Measurements from ENCODE around the gene CMC2.

CMC2 gene

DNA sequence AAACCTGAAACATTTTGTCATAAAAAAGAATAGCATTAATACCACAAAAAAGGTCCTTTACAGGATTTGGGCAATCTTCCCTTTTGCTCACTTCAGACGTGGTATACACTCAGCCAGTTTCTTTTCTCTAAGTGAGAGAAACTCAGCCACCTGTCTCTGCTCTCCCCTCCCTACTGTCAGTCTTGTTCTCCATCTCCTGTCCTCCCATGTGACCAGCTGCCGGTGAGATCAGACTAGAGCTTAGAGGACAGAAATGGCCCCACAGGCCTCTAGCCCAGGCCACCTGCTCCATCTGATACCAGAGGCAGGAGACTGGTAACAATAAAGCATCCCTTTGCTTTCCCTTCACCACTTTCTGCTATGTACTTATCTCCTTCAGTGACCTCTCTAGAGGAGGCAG, 34.9 kb downstream of the CMC2 start:
- DNase-seq, result peak; percentile 61

DNA sequence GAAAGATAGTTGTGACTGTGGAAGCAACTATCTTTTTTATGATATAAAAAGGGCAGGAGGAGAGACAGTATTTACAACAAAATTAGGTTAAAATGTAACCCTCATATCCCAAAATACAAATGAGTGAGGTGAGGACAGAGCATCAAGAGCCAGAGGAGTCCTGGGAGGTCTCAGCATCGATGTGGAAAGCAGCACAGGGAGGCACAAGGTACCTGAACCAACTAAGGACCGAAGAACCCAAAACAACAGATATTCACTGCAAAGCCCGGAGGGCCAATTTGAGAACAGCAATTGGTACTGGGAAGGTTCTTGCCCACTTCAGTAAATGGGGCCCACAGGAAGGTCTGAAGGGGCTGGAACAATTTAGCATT, 37.6 kb downstream of the CMC2 start:
- DNase-seq, result no peak

DNA sequence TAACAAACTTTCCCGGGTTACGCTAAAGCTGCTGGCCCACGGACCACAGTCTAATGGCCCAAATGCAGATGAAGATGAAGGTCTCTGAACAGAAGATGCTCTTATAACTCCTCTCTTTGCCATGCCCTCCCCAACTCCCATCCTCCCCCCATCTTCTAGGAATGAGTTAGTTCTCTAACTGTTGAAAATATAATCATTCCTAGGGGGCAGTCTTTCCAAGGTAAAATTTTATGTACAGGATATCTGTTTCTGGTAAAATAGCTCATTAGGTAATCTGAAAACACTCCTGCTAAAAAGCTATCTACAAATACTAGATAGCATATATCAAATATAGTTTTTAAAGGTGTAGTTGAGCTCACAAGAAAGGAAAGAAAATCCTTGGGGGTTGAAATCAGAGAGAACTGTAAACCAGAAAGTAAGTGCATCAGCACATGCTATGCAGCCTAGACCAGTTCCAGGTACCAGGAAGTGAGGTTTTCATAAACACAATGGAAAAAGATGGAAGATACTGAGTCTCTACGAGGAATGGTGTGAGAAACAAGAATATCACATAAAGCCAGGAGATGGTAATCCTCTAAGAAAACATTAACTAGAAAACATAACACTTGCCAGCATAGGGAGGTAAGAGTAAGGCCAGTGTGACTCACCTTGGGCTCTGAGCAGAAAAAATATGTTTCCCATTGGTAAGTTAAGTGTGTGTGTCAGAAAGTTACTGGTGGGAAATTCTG, 38.1 kb downstream of the CMC2 start:
- no peak for DNase-seq

DNA sequence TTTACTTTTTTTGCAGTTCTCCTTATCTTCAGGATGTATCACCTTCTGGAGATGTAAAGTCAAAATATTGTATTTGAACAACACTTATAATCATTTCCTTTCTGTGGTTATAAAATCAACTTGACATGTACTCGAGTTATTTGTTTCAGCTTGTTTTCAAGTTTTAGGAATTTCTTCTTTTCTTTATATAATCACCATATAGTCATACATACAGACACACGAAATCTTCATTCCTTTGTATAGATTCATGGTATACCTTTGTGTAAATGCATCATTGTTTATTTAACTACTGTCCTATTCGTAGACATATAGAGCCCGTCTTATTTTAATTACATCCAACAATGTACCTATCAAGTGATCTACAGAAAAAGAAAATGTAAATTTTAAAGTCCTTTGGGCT, 40.1 kb downstream of the CMC2 start:
- no peak for DNase-seq

- no peak for DNase-seq
These were observed 42.3 kb downstream of the CMC2 start for GRCh38 chr16:80964351-80964750.

DNA sequence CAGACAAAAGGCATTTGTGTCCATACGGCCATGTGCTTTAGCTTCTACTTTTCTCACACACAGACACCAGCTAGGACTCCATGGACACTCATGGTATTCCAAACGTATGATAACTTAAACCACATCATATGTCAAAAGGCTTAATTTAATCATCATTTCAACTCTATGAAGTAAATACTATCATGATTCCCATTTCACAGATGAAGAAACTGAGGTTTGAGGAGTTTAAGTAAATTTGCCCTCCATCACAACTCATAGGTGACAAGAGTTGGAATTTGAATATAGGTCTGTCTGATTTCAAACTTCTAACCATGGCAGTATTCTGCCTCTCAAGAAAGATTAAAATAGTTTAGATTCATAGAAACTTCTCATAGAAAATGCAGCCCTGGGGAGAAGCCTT, 43.8 kb downstream of the CMC2 start:
- no peak for DNase-seq

DNA sequence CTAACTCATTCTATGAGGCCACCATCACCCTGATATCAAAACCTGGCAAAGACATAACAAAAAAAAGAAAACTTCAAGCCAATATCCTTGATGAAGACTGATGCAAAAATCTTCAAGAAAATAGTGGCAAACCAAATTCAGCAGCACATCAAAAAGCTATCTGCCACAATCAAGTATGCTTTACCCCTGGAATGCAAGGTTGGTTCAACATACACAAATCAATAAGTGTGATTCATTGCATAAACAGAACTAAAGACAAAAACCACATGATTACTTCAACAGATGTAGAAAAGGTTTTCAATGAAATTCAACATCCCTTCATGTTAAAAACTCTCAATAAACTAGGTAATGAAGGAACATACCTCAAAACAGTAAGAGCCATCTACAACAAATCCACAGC, 48.4 kb downstream of the CMC2 start:
- DNase-seq, result no peak

- no peak for DNase-seq
These were observed 51.7 kb downstream of the CMC2 start for GRCh38 chr16:80954985-80955384.

GRCh38 chr16:80948886-80949493, 57.7 kb downstream of the CMC2 start:
- DNase-seq, result peak; percentile 63

GRCh38 chr16:80947708-80948625, 58.7 kb downstream of the CMC2 start:
- DNase-seq, result peak; percentile 44

DNA sequence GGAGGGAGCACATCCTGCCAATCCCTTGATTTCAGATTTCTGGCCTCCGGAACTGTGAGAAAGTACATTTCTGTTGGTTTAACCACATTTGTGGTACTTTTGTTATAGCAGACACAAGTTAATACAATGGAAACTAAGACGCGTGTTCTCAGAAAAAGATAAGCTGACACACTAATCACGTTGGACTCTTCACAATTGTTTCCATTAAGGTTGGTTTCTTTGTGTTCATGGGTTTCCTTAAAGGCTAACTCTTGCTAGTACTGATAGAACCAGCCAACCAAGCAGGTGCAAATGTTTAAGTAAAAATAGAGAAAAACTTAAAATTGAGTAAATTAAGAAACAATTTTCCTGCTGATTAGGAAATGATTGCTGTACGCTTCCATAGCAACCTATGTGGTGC, 59.4 kb downstream of the CMC2 start:
- no peak for DNase-seq

- DNase-seq, result no peak
These were observed 60.2 kb downstream of the CMC2 start for GRCh38 chr16:80946481-80946880.

GRCh38 chr16:80940069-80940856, 66.4 kb downstream of the CMC2 start:
- DNase-seq, result no peak

GRCh38 chr16:80938879-80939260, 67.8 kb downstream of the CMC2 start:
- no peak for DNase-seq

- peak; percentile 71 for DNase-seq
These were observed 68.4 kb downstream of the CMC2 start for GRCh38 chr16:80938004-80938878.

DNA sequence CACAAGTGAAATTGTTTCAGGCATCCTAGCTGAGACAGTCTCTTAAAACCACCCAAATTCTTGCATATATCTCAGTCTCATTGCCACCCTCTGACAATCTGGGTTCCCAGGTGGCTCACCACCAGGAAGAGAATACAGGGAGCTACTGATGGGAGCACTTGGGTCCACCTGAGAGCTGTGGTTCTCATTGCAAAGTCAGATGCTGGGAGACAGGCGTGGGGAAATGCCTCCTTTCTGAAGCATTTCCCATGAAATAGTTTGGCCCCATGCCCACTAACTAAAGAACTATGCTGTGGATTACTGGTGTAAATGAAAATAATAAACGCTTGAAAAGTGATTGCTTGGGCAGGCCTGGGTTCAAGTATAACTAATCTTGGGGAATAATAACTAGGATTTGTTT, 70.3 kb downstream of the CMC2 start:
- peak; percentile 28 for DNase-seq

- no peak for DNase-seq
These were observed 71.0 kb downstream of the CMC2 start for GRCh38 chr16:80935691-80936090.

GRCh38 chr16:80932708-80933095, 74.0 kb downstream of the CMC2 start:
- peak; percentile 82 for DNase-seq

- DNase-seq, result peak; percentile 90
These were observed 74.6 kb downstream of the CMC2 start for GRCh38 chr16:80931801-80932707.

- peak; percentile 71 for DNase-seq
These were observed 82.2 kb downstream of the CMC2 start for GRCh38 chr16:80924372-80924978.

Data from eye (tissue), 1 donor.